Glutamatergic neuron (in vitro differentiated cells): Measurements from ENCODE around the gene STRN4. TPM values are rescaled to one million over a fixed set of nuclear protein-coding genes. Genes with fewer than 3 reads are reported as not detected.

Experiments used
- DNase-seq: peaks from one replicate; pipeline ENCODE4 v3.0.0; 2022
- H3K27ac Mint-ChIP-seq: one replicate; pipeline ENCODE4 v1.8.0; 2020; ENCODE audit warnings: mild to moderate bottlenecking, mixed read lengths, inconsistent platforms; ENCODE audit not compliant: unreplicated experiment
- H3K27me3 Mint-ChIP-seq: one replicate; pipeline ENCODE4 v1.8.0; 2020; ENCODE audit warnings: mild to moderate bottlenecking, moderate library complexity, mixed read lengths, inconsistent platforms; ENCODE audit not compliant: unreplicated experiment
- H3K36me3 Mint-ChIP-seq: one replicate; pipeline ENCODE4 v1.8.0; 2020; ENCODE audit warnings: mild to moderate bottlenecking, mixed read lengths, inconsistent platforms; ENCODE audit not compliant: unreplicated experiment
- H3K4me1 Mint-ChIP-seq: one replicate; pipeline ENCODE4 v1.8.0; 2020; ENCODE audit warnings: mild to moderate bottlenecking, low read depth, mixed read lengths, inconsistent platforms; ENCODE audit not compliant: unreplicated experiment
- H3K4me3 Mint-ChIP-seq: one replicate; pipeline ENCODE4 v1.8.0; 2020; ENCODE audit warnings: mild to moderate bottlenecking, mixed read lengths, inconsistent platforms; ENCODE audit not compliant: unreplicated experiment
- H3K9me3 Mint-ChIP-seq: one replicate; pipeline ENCODE4 v1.8.0; 2020; ENCODE audit warnings: mild to moderate bottlenecking, moderate library complexity, mixed read lengths, inconsistent platforms; ENCODE audit not compliant: unreplicated experiment
- total RNA-seq: library from RNA; stranded (reverse); fragmentation: NEBNext Ultra II Directional; extraction: Animal tissue kit (Norgen Biotek cat#: 25700); gene quantifications from one replicate; pipeline ENCODE4 v1.2.1, GENCODE V29; 2021; ENCODE audit not compliant: unreplicated experiment
- TF ChIP-seq, protein P1 (sequence below): fragments of 200-600 bp; sonication (generic); IDR thresholded peaks from one replicate; pipeline ENCODE4 v1.5.0; 2021; ENCODE audit not compliant: partially characterized antibody, unreplicated experiment

The STRN4 gene
- total RNA-seq, 1 donor from 2014 or later, result 117 TPM

DNA sequence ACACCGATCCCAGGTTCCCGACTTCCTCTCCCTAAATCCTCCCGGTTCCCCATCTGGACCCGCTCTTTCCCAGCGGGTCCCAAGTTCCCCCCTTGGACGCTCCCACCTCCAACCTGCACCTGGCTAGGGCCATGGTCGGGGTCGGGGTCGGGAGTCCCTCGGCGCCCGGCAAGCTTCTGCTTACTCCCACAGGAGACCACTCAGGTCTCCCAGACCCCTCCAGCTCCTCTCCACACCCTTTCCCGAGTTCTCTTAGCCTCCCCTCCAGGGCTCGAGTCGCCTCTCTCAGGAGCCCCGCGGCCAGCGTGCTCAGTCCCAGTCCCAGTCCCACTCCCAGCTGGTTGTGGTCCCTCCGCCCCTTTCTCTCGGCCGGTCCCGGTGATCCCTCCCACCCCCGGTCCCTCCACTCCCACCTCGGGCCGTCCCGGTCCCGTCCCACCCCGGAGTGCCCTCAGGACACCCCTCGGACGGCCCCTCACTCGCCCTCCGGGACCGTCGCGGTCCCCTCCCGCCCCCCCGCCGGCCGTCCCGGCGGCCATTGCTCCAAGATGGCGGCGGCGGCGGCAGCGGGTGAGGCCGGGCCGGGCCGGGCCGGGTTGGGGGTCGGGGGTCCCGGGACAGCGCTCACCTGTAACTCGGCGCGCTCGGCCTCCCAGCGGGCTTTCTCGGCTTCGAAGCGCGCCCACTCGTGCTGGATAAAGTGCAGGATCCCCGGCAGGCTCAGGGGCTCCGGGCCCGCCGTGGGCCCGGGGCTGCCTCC, 549 bp downstream of the STRN4 start, which contains the start of gene FKRP:
TSS of gene FKRP (plus strand) at position 537 of the 760 bp plus-strand sequence. CDS start 9,394 bp downstream, outside the sequence.
- DNase-seq, result peak; percentile 64
- Mint-ChIP-seq H3K4me3 (peak within 1 kb of the TSS; percentile 93), H3K9me3 (peaks cover 11% of the 10 kb centered on the region), H3K4me1 (peaks cover 15% of the 10 kb centered on the region), H3K36me3 (no peaks in the 10 kb centered on the region), H3K27me3 (peaks cover 7% of the 10 kb centered on the region), H3K27ac (peak within 1 kb of the TSS; percentile 84)
- TF ChIP-seq, protein P1, sequence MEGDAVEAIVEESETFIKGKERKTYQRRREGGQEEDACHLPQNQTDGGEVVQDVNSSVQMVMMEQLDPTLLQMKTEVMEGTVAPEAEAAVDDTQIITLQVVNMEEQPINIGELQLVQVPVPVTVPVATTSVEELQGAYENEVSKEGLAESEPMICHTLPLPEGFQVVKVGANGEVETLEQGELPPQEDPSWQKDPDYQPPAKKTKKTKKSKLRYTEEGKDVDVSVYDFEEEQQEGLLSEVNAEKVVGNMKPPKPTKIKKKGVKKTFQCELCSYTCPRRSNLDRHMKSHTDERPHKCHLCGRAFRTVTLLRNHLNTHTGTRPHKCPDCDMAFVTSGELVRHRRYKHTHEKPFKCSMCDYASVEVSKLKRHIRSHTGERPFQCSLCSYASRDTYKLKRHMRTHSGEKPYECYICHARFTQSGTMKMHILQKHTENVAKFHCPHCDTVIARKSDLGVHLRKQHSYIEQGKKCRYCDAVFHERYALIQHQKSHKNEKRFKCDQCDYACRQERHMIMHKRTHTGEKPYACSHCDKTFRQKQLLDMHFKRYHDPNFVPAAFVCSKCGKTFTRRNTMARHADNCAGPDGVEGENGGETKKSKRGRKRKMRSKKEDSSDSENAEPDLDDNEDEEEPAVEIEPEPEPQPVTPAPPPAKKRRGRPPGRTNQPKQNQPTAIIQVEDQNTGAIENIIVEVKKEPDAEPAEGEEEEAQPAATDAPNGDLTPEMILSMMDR, result no peak

DNA sequence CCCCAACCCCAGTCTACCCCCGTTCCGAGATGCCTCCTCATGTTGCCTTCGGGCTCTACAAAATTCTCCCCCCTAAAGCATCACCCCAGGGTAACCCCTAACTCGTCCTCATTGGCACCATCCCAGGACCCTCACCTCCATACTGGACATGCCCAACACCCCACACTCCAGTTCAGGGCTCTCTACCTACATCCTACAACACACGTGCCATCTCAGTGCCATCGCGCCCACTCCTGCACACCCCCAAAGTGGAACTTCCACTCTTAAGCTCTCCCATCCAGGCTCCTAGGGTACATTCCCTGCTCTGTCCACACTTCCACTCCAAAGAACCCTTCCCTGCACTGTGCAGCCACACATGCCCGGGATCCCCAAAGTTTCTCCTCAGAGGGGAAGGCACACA, 1.2 kb downstream of the STRN4 start:
- TF ChIP-seq, protein P1, result no peak
- Mint-ChIP-seq H3K4me1 (peaks cover 20% of the 10 kb centered on the region), H3K27me3 (peaks cover 7% of the 10 kb centered on the region), H3K9me3 (peaks cover 11% of the 10 kb centered on the region), H3K4me3 (peak overlapping the region; percentile 93), H3K36me3 (no peaks in the 10 kb centered on the region), H3K27ac (peak overlapping the region; percentile 77)
- no peak for DNase-seq

DNA sequence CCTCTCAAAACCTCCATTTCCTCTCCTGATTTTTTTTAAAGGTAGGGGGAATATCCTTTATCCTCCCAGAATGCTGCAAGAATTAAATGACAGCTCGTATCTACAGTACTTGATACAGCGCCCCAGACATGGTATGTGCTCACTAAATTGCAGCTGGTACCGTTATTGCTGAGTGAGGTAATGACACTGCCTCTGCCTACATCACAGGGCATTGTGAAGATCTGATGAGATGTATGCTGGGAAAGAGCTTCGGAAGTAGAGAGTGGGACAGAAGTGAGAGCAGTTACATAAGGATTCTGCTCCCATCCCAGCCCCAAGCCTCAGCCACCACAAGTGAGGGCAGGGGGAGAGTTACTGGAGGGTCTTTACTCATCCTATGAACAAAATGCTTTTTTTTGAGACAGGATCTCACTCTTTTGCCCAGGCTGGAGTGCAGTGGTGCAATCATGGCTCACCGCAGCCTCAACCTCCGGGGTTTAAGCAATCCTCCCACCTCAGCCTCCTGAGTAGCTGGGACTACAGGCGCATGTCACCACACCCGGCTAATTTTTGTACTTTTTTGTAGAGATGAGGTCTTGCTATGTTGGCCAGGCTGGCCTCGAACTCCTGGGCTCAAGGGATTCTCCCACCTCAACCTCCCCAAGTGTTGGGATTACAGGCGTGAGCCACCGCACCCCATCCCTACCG, 2.1 kb downstream of the STRN4 start:
- DNase-seq, result no peak
- Mint-ChIP-seq H3K36me3 (no peaks in the 10 kb centered on the region), H3K27ac (no peak overlapping the region), H3K27me3 (peaks cover 7% of the 10 kb centered on the region), H3K4me1 (peaks cover 20% of the 10 kb centered on the region), H3K9me3 (peaks cover 11% of the 10 kb centered on the region), H3K4me3 (peak overlapping the region; percentile 93)
- TF ChIP-seq, protein P1, result no peak

DNA sequence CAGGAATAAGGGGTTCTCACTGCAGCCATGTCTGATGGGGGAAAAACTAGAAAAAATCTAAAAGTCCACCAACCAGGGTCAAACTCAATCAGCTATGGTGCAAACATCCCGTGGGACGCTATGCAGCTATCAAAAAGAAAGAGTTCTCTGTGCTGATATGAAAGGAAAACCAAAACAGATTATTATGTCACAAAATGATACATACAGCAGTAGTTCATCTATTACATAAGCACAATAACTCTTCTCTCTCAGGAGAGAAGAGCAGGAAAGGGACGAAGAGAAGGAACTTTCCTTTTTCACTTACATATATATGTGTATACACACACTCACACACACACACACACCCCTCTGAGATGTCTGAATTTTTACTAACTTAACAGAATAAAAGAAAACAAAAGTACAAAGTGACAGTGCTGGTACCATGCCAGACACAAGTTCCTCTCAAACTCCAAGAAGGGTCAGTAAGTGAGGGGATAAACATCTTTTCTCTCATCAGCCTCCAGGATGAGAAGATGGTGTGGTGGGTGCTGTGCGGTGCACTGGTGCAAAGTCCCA, 3.2 kb downstream of the STRN4 start:
- H3K27ac Mint-ChIP-seq, result no peak overlapping the region

More for the DNA sequence above, 3.2 kb downstream of the STRN4 start:
- TF ChIP-seq, protein P1, result no peak
- Mint-ChIP-seq H3K36me3 (no peaks in the 10 kb centered on the region), H3K4me3 (peak overlapping the region; percentile 58), H3K4me1 (peaks cover 22% of the 10 kb centered on the region), H3K9me3 (peaks cover 11% of the 10 kb centered on the region), H3K27me3 (peaks cover 6% of the 10 kb centered on the region)
- no peak for DNase-seq
